Glutamatergic neuron (in vitro differentiated cells): ENCODE results near the gene FAF1. TPM values are rescaled to one million over a fixed set of nuclear protein-coding genes. Genes with fewer than 3 reads are reported as not detected.
"Not testable (repeated sequence)": the region's sequence is repeated elsewhere in the genome, so short reads cannot be mapped to it uniquely, and the experiment has no call there.

Experiments
- DNase-seq: peaks from one replicate; pipeline ENCODE4 v3.0.0; 2022
- H3K27ac Mint-ChIP-seq: one replicate; pipeline ENCODE4 v1.8.0; 2020; ENCODE audit warnings: mild to moderate bottlenecking, mixed read lengths, inconsistent platforms; ENCODE audit not compliant: unreplicated experiment
- H3K27me3 Mint-ChIP-seq: one replicate; pipeline ENCODE4 v1.8.0; 2020; ENCODE audit warnings: mild to moderate bottlenecking, moderate library complexity, mixed read lengths, inconsistent platforms; ENCODE audit not compliant: unreplicated experiment
- H3K36me3 Mint-ChIP-seq: one replicate; pipeline ENCODE4 v1.8.0; 2020; ENCODE audit warnings: mild to moderate bottlenecking, mixed read lengths, inconsistent platforms; ENCODE audit not compliant: unreplicated experiment
- H3K4me1 Mint-ChIP-seq: one replicate; pipeline ENCODE4 v1.8.0; 2020; ENCODE audit warnings: mild to moderate bottlenecking, low read depth, mixed read lengths, inconsistent platforms; ENCODE audit not compliant: unreplicated experiment
- H3K4me3 Mint-ChIP-seq: one replicate; pipeline ENCODE4 v1.8.0; 2020; ENCODE audit warnings: mild to moderate bottlenecking, mixed read lengths, inconsistent platforms; ENCODE audit not compliant: unreplicated experiment
- H3K9me3 Mint-ChIP-seq: one replicate; pipeline ENCODE4 v1.8.0; 2020; ENCODE audit warnings: mild to moderate bottlenecking, moderate library complexity, mixed read lengths, inconsistent platforms; ENCODE audit not compliant: unreplicated experiment
- CTCF ChIP-seq: fragments of 200-600 bp; sonication (generic); IDR thresholded peaks from one replicate; pipeline ENCODE4 v1.5.0; 2021; ENCODE audit not compliant: partially characterized antibody, unreplicated experiment
- total RNA-seq: library from RNA; stranded (reverse); fragmentation: NEBNext Ultra II Directional; extraction: Animal tissue kit (Norgen Biotek cat#: 25700); gene quantifications from one replicate; pipeline ENCODE4 v1.2.1, GENCODE V29; 2021; ENCODE audit not compliant: unreplicated experiment

Gene FAF1
- total RNA-seq, 1 donor from 2014 or later: 57.3 TPM

GRCh38 chr1:50832167-50832566, 127.9 kb downstream of the FAF1 start:
- no peak for TF ChIP-seq CTCF
- H3K27ac Mint-ChIP-seq: no peak overlapping the region
- peaks cover 2% of the 10 kb centered on the region for H3K4me1 Mint-ChIP-seq
- peaks cover 14% of the 10 kb centered on the region for H3K36me3 Mint-ChIP-seq
- H3K4me3 Mint-ChIP-seq: no peak overlapping the region
- no peak for DNase-seq
- peaks cover 6% of the 10 kb centered on the region for H3K9me3 Mint-ChIP-seq
- peaks cover 4% of the 10 kb centered on the region for H3K27me3 Mint-ChIP-seq

GRCh38 chr1:50831300-50832061, 128.6 kb downstream of the FAF1 start:
- no peak for DNase-seq
- Mint-ChIP-seq H3K9me3 (peaks cover 6% of the 10 kb centered on the region), H3K36me3 (peaks cover 14% of the 10 kb centered on the region), H3K27me3 (peaks cover 4% of the 10 kb centered on the region), H3K4me3 (no peak overlapping the region), H3K27ac (no peak overlapping the region), H3K4me1 (peaks cover 2% of the 10 kb centered on the region)
- TF ChIP-seq CTCF: no peak

DNA sequence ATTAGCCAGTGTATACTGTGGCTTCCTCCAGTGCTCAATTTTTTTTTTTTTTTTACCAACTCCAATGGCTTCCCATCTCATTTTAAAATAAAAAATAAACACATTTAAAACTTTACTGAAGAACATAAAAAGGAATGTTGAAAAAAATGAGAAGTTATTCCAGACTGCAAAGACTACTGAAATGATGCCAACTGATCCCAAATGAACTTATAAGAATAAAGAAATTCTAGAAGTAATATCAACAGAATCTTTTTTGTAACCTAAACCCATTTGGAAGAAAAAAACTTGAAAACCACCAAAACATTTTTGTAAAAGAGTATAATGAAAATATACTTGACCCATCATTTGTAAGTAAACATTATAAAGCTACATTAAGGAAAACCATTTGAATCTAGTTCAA, 129.4 kb downstream of the FAF1 start:
- Mint-ChIP-seq H3K27ac (no peak overlapping the region), H3K4me3 (no peak overlapping the region), H3K4me1 (peaks cover 2% of the 10 kb centered on the region), H3K9me3 (peaks cover 6% of the 10 kb centered on the region), H3K27me3 (peaks cover 4% of the 10 kb centered on the region), H3K36me3 (peaks cover 18% of the 10 kb centered on the region)
- TF ChIP-seq CTCF: no peak
- no peak for DNase-seq

DNA sequence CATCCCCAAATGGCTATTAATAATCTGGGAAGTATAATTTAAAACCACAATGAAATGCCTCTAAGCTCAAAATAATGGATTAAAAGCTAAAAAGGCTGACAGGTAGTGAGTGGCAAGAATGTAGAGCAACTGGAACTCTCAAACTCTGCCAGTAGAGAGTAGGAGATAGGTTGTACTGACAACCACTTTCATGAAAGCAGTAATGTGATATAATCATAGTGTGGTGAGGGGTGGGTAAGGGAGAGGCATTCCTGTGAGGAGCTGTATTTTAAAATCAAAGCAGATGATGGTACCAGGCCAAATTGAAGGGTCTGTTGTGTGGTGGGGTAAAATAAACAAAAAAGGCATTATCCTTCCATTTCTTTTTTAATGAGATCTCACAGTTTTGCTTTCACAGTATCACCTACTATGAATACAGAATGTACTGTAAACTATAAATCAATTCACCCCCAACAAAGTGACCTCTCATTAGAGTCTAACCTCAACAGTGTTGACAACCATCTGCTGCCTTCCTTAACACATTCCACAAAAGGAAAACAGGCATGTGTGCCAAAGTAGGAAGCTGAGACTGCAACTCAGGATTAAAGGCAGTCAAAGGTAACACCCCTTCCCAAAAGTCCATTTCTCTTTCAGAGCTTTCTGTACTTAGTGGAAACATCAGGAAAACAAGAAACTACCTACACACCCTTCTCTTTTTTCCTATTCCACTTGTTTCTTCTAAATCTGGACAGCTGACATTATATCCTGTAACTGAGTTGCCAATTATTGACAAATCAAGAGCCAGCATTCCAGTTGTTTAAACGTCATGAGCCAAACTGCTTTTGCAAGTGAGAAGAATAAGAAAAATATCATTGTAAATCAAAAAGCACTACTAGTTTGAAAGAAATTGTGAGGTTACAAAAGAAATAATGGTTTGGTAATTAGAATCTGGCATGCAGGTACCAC, 130.8 kb downstream of the FAF1 start:
- Mint-ChIP-seq H3K27me3 (peaks cover 4% of the 10 kb centered on the region), H3K27ac (no peak overlapping the region), H3K36me3 (peaks cover 21% of the 10 kb centered on the region), H3K9me3 (peaks cover 6% of the 10 kb centered on the region), H3K4me1 (peaks cover 2% of the 10 kb centered on the region), H3K4me3 (no peak overlapping the region)
- TF ChIP-seq CTCF: no peak
- DNase-seq: no peak

GRCh38 chr1:50827546-50827945, 132.5 kb downstream of the FAF1 start:
- no peak for DNase-seq
- Mint-ChIP-seq H3K27me3 (no peaks in the 10 kb centered on the region), H3K27ac (no peak overlapping the region), H3K36me3 (peaks cover 11% of the 10 kb centered on the region), H3K4me1 (peaks cover 2% of the 10 kb centered on the region), H3K9me3 (no peaks in the 10 kb centered on the region), H3K4me3 (no peak overlapping the region)
- no peak for TF ChIP-seq CTCF

DNA sequence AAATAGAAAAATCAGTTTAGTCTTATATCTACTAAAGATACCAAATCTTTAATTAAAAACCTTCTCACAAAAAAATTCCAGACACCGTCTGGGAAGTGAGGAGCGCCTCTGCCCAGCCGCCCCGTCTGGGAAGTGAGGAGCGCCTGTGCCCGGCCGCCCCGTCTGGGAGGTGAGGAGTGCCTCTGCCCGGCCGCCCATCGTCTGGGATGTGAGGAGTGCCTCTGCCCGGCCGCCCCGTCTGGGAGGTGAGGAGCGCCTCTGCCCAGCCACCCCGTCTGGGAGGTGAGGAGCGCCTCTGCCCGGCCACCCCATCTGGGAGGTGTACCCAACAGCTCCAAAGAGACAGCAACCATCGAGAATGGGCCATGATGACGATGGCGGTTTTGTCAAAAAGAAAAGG, 133.3 kb downstream of the FAF1 start:
- not testable (repeated sequence) for H3K4me1 Mint-ChIP-seq, H3K9me3 Mint-ChIP-seq, DNase-seq, H3K4me3 Mint-ChIP-seq, H3K27me3 Mint-ChIP-seq, H3K27ac Mint-ChIP-seq
- peaks cover 11% of the 10 kb centered on the region for H3K36me3 Mint-ChIP-seq
